Activated CD4-positive, alpha-beta T cell treated with anti-CD3 and anti-CD28 coated beads for 24 hours (primary cell): ENCODE data around the gene OARD1.
"Not testable (repeated sequence)": the region's sequence is repeated elsewhere in the genome, so short reads cannot be mapped to it uniquely, and the experiment has no call there.

Source experiments
- DNase-seq, 2 donors: peaks; one replicate each; pipeline ENCODE4 v3.0.0-alpha.2; 2020; ENCODE audit warnings: low read depth in 2 of 2

Gene OARD1

GRCh38 chr6:41027241-41027640 lies 44.9 kb downstream of the OARD1 start:
- DNase-seq, result no peak

GRCh38 chr6:41025966-41026530 lies 46.1 kb downstream of the OARD1 start:
- no peak for DNase-seq

- DNase-seq, result no peak
Observed at GRCh38 chr6:41023114-41023513, 49.0 kb downstream of the OARD1 start.

- DNase-seq, result no peak
Observed at GRCh38 chr6:41022294-41022693, 49.9 kb downstream of the OARD1 start.

- DNase-seq, result no peak
Observed at GRCh38 chr6:41021832-41022231, 50.3 kb downstream of the OARD1 start.

GRCh38 chr6:41017663-41018062 lies 54.5 kb downstream of the OARD1 start:
- no peak for DNase-seq

- not testable (repeated sequence) for DNase-seq
Observed at GRCh38 chr6:41015860-41016259, 56.3 kb downstream of the OARD1 start.

GRCh38 chr6:41014780-41015179 lies 57.4 kb downstream of the OARD1 start:
- DNase-seq, result no peak
